LHCN-M2 (cell line): ENCODE data around the gene KMT2C. TPM values are rescaled to one million over a fixed set of nuclear protein-coding genes. Genes with fewer than 3 reads are reported as not detected.
"Not testable (repeated sequence)": the region's sequence is repeated elsewhere in the genome, so short reads cannot be mapped to it uniquely, and the experiment has no call there.

Source experiments
- DNase-seq: peaks from one replicate; pipeline ENCODE4 v3.0.0-alpha.2; 2012; ENCODE audit warnings: low read depth
- total RNA-seq: library from RNA; depleted of rRNA; stranded (reverse); fragments of >200 nt; gene quantifications from 2 replicates; pipeline ENCODE4 v1.2.3, GENCODE V29; 2014

The KMT2C gene
- total RNA-seq, 1 experiment from 2014 or later = 24.5 TPM

GRCh38 chr7:152403726-152404125 lies 32.1 kb downstream of the KMT2C start:
- no peak for DNase-seq

GRCh38 chr7:152402384-152403250 lies 33.2 kb downstream of the KMT2C start:
- DNase-seq = peak; percentile 59

- DNase-seq = no peak
Measured at GRCh38 chr7:152399344-152399743, 36.5 kb downstream of the KMT2C start.

GRCh38 chr7:152395112-152395511 lies 40.7 kb downstream of the KMT2C start:
- DNase-seq = peak; percentile 69

- DNase-seq = peak; percentile 35
Measured at GRCh38 chr7:152394214-152394613, 41.6 kb downstream of the KMT2C start.

- no peak for DNase-seq
Measured at GRCh38 chr7:152392254-152392653, 43.5 kb downstream of the KMT2C start.

- not testable (repeated sequence) for DNase-seq
Measured at GRCh38 chr7:152386136-152386764, 49.6 kb downstream of the KMT2C start.

- peak; percentile 66 for DNase-seq
Measured at GRCh38 chr7:152384235-152385200, 51.3 kb downstream of the KMT2C start.

- peak; percentile 77 for DNase-seq
Measured at GRCh38 chr7:152383341-152384234, 52.2 kb downstream of the KMT2C start.

GRCh38 chr7:152382244-152382643 lies 53.6 kb downstream of the KMT2C start:
- DNase-seq = no peak

GRCh38 chr7:152380931-152381578 lies 54.7 kb downstream of the KMT2C start:
- not testable (repeated sequence) for DNase-seq

GRCh38 chr7:152378497-152378896 lies 57.3 kb downstream of the KMT2C start:
- not testable (repeated sequence) for DNase-seq

GRCh38 chr7:152376716-152377484 lies 58.9 kb downstream of the KMT2C start:
- not testable (repeated sequence) for DNase-seq

GRCh38 chr7:152370297-152370696 lies 65.5 kb downstream of the KMT2C start:
- no peak for DNase-seq

GRCh38 chr7:152369518-152369917 lies 66.3 kb downstream of the KMT2C start:
- no peak for DNase-seq

GRCh38 chr7:152367170-152367569 lies 68.6 kb downstream of the KMT2C start:
- no peak for DNase-seq

GRCh38 chr7:152366662-152367061 lies 69.1 kb downstream of the KMT2C start:
- DNase-seq = no peak

- DNase-seq = no peak
Measured at GRCh38 chr7:152365982-152366603, 69.7 kb downstream of the KMT2C start.

- DNase-seq = no peak
Measured at GRCh38 chr7:152363798-152364197, 72.0 kb downstream of the KMT2C start.
